NCI-H1092 treated with DMSO at 0.1 percent for 48 hours (cell line): Measurements from ENCODE around the gene ATP1A2.
"Not testable (repeated sequence)": the region's sequence is repeated elsewhere in the genome, so short reads cannot be mapped to it uniquely, and the experiment has no call there.

Source experiments
- DNase-seq: peaks from one replicate; lab custom pipeline; 2025; lab: John Stamatoyannopoulos, UW

Gene ATP1A2

GRCh38 chr1:160124705-160125478 lies 9.3 kb downstream of the ATP1A2 start:
- no peak for DNase-seq

- DNase-seq = no peak
Observed at GRCh38 chr1:160125746-160126145, 10.2 kb downstream of the ATP1A2 start.

GRCh38 chr1:160126342-160126741 lies 10.8 kb downstream of the ATP1A2 start:
- DNase-seq = not testable (repeated sequence)

- DNase-seq = no peak
Observed at GRCh38 chr1:160127381-160127780, 11.8 kb downstream of the ATP1A2 start.

- DNase-seq = no peak
Observed at GRCh38 chr1:160127865-160128523, 12.4 kb downstream of the ATP1A2 start.

- no peak for DNase-seq
Observed at GRCh38 chr1:160128636-160129035, 13.1 kb downstream of the ATP1A2 start.

- no peak for DNase-seq
Observed at GRCh38 chr1:160129046-160129445, 13.5 kb downstream of the ATP1A2 start.

GRCh38 chr1:160129558-160129957 lies 14.0 kb downstream of the ATP1A2 start:
- DNase-seq = no peak

- DNase-seq = no peak
Observed at GRCh38 chr1:160129966-160130365, 14.4 kb downstream of the ATP1A2 start.

GRCh38 chr1:160130486-160130885 lies 14.9 kb downstream of the ATP1A2 start:
- DNase-seq = no peak

GRCh38 chr1:160130939-160131338 lies 15.4 kb downstream of the ATP1A2 start:
- DNase-seq = no peak

- no peak for DNase-seq
Observed at GRCh38 chr1:160131803-160132565, 16.4 kb downstream of the ATP1A2 start.

- no peak for DNase-seq
Observed at GRCh38 chr1:160133990-160134770, 18.6 kb downstream of the ATP1A2 start.

GRCh38 chr1:160134791-160135572 lies 19.4 kb downstream of the ATP1A2 start:
- DNase-seq = no peak

- DNase-seq = no peak
Observed at GRCh38 chr1:160136121-160136925, 20.8 kb downstream of the ATP1A2 start.

GRCh38 chr1:160136926-160137200 lies 21.3 kb downstream of the ATP1A2 start:
- no peak for DNase-seq

GRCh38 chr1:160137216-160137862 lies 21.8 kb downstream of the ATP1A2 start:
- DNase-seq = no peak

- DNase-seq = no peak
Observed at GRCh38 chr1:160139840-160140239, 24.3 kb downstream of the ATP1A2 start.

GRCh38 chr1:160143695-160144094 lies 28.1 kb downstream of the ATP1A2 start:
- DNase-seq = no peak

- no peak for DNase-seq
Observed at GRCh38 chr1:160144921-160145320, 29.4 kb downstream of the ATP1A2 start.
